Measurements from ENCODE around the gene GPR32. TPM values are rescaled to one million over a fixed set of nuclear protein-coding genes. Genes with fewer than 3 reads are reported as not detected.

The GPR32 gene
- total and polyA plus RNA-seq, 2 of the 8 experiments (the other 6 are each of a cell fraction or from before 2014, with no cell fraction given) = not detected

- H2BK15ac ChIP-seq (ENCODE audit: low read length) = peak overlapping the region; percentile 82; the same call in 1 of the 2 replicates
These were observed 49.3 kb upstream of the GPR32 start for GRCh38 chr19:50720921-50721381.

More at GRCh38 chr19:50720921-50721381, 49.3 kb upstream of the GPR32 start:
- Histone ChIP-seq H3K23ac (ENCODE audit: insufficient read length) (no peak overlapping the region), H2AK5ac (ENCODE audit: low read depth, low read length) (no peak overlapping the region), H3K9me3 (ENCODE audit: insufficient read depth in 2 of 2, low read depth in 1 of 2, low read length in 1 of 2) (no peaks in the 10 kb centered on the region), H3K27ac (ENCODE audit: low read depth, low read length) (no peak overlapping the region), H3K27me3 (replicated peaks in 1 of 4; ENCODE audit: control insufficient read depth in 3 of 4, extremely low read depth in 1 of 4, insufficient read depth in 3 of 4, low read length in 3 of 4) (peaks cover 4 to 45% (median 30%) of the 10 kb centered on the region in 4 experiments), H3K4me2 (ENCODE audit: insufficient read depth in 1 of 2, low read depth in 2 of 2, low read length in 2 of 2) (peak overlapping the region in 1 of 2 experiments; percentile 46; a peak in 1 of 4 replicates), H3K56ac (replicated peaks; ENCODE audit: insufficient read length, low read depth, low read length) (no peak overlapping the region), H4K20me1 (replicated peaks in 1 of 2; ENCODE audit: control insufficient read depth in 1 of 2, insufficient read depth in 2 of 2, low read length in 2 of 2) (peaks cover 1 to 6% of the 10 kb centered on the region in 2 experiments), H3K14ac (ENCODE audit: insufficient read length) (no peak overlapping the region), H3K4ac (replicated peaks; ENCODE audit: insufficient read length, low read depth, low read length) (peak overlapping the region; percentile 95), H4K91ac (replicated peaks; ENCODE audit: insufficient read length, low read length) (no peak overlapping the region), H3K4me1 (replicated peaks in 1 of 4; ENCODE audit: control insufficient read depth in 3 of 4, insufficient read depth in 4 of 4, low read length in 3 of 4) (peaks cover 5 to 40% (median 25%) of the 10 kb centered on the region in 4 experiments), H3K79me2 (ENCODE audit: control insufficient read depth in 1 of 2, insufficient read depth in 2 of 2, low read length in 2 of 2) (peaks cover 0 to under 1% of the 10 kb centered on the region in 2 experiments; a peak in 1 of 4 replicates), H3K9ac (replicated peaks in 1 of 4; ENCODE audit: extremely low read depth in 1 of 4, low read depth in 3 of 4, low read length in 3 of 4) (no peak overlapping the region), H3K79me1 (ENCODE audit: low read depth, low read length) (no peaks in the 10 kb centered on the region), H2BK12ac (ENCODE audit: low read depth, low read length) (peak overlapping the region; percentile 97; the same call in 1 of the 2 replicates), H3K18ac (ENCODE audit: extremely low read depth, low read length) (no peak overlapping the region), H3K36me3 (ENCODE audit: control insufficient read depth in 2 of 4, insufficient read depth in 4 of 4, low read length in 3 of 4) (no peaks in the 10 kb centered on the region), H2BK20ac (ENCODE audit: low read length) (no peak overlapping the region), H2BK120ac (replicated peaks; ENCODE audit: low read depth, low read length) (no peak overlapping the region), H4K5ac (ENCODE audit: insufficient read length, low read depth, low read length) (no peak overlapping the region), H3K23me2 (ENCODE audit: low read depth, low read length) (peaks cover 15% of the 10 kb centered on the region), H4K8ac (ENCODE audit: extremely low read depth, insufficient read depth, low read length) (no peak overlapping the region), H3K4me3 (ENCODE audit: extremely low read depth in 1 of 4, insufficient read depth in 2 of 4, low read depth in 3 of 4, low read length in 4 of 4) (no peak overlapping the region), H2AFZ (ENCODE audit: low read length) (no peak overlapping the region), H2BK5ac (ENCODE audit: low read depth, low read length) (no peak overlapping the region)
- FAIRE-seq (no peak), DNase-seq (ENCODE audit: low read depth in 1 of 2, low spot score in 2 of 2) (peak in 1 of 2 experiments; percentile 61)
- WGBS, 2 experiments (ENCODE audit: extremely low coverage in 1 of 2, insufficient coverage in 1 of 2, insufficient read length in 1 of 2, insufficient replicate concordance in 2 of 2, low coverage in 1 of 2, low lambda C conversion rate in 2 of 2, missing lambda C conversion rate in 1 of 2) = 68% methylated on average over 8 of the region's 8 CpGs; no CpG with 5 or more reads in 1 of the 2 experiments
- TF ChIP-seq SUZ12 (IDR thresholded peaks at IDR 0.05; ENCODE audit: low read length) (peak; percentile 6; the same call in 1 of the 2 replicates), SIRT6 (IDR thresholded peaks at IDR 0.05; ENCODE audit: low read length) (no peak), CTCF (IDR thresholded peaks at IDR 0.05; ENCODE audit: control extremely low read depth in 1 of 3, insufficient read depth in 1 of 3, low read depth in 1 of 3, low read length in 3 of 3) (peak; percentile 2 to 5 (median 5); a peak in 2 of 4 replicates), RAD21 (IDR thresholded peaks at IDR 0.05 in 1 of 2, conservative IDR thresholded peaks at IDR 0.05 in 1 of 2; ENCODE audit: low read depth in 2 of 2, low read length in 2 of 2) (peak in 1 of 2 experiments; percentile 36; a peak in 2 of 4 replicates), EP300 (IDR thresholded peaks at IDR 0.05; ENCODE audit: borderline replicate concordance in 1 of 2, low read depth in 2 of 2, low read length in 2 of 2) (no peak), TAF1 (IDR thresholded peaks at IDR 0.05; ENCODE audit: low read depth, low read length) (no peak)
- ChIA-PET CTCF (ENCODE audit: partially characterized antibody) (interaction anchor here (1.4 to 6.2 kb wide), 9 partner anchors 11 to 164 kb away, joined by 3 to 134 read pairs (median 8); partner anchors contain the start of gene GPR32), POLR2A (ENCODE audit: partially characterized antibody) (interaction anchor here (0.8 to 11.8 kb wide), 8 partner anchors 8 to 84 kb away, joined by 3 to 72 read pairs (median 6); no protein-coding TSS in a partner anchor)
